GM12878 (cell line): ENCODE results near the gene SNF8. TPM values are rescaled to one million over a fixed set of nuclear protein-coding genes. Genes with fewer than 3 reads are reported as not detected.

Source experiments
- ATF7 ChIP-seq: fragments of 450-650 bp; IDR thresholded peaks from 2 replicates; pipeline ENCODE4 v1.6.1; 2016; ENCODE audit warnings: low read depth, mild to moderate bottlenecking
- BCL11A ChIP-seq: IDR thresholded peaks from 2 replicates; pipeline ENCODE4 v1.6.1; 2011; ENCODE audit warnings: low read depth, low read length
- BRCA1 ChIP-seq: IDR thresholded peaks from 2 replicates; pipeline ENCODE4 v1.6.1; 2011; ENCODE audit warnings: low read depth, low read length, improper control_type of control experiment
- ESRRA ChIP-seq: IDR thresholded peaks from 2 replicates; pipeline ENCODE4 v1.6.1; 2012; ENCODE audit warnings: mild to moderate bottlenecking, low read length, improper control_type of control experiment
- EZH2 ChIP-seq: IDR thresholded peaks from 2 replicates; pipeline ENCODE4 v1.6.1; 2012; ENCODE audit warnings: low read depth, mild to moderate bottlenecking, control low read depth, inconsistent platforms, low read length, borderline replicate concordance; ENCODE audit not compliant: control insufficient read depth
- GABPA ChIP-seq: IDR thresholded peaks from 2 replicates; pipeline ENCODE4 v1.6.1; 2014; ENCODE audit warnings: antibody characterized with exemption, low read depth, mild to moderate bottlenecking, inconsistent platforms
- GATAD2B ChIP-seq: fragments of 450-650 bp; conservative IDR thresholded peaks from 2 replicates; pipeline ENCODE4 v1.6.1; 2017; ENCODE audit warnings: low read depth, mild to moderate bottlenecking, moderate library complexity
- IKZF2 ChIP-seq, 2 experiments: fragments of 450-650 bp; IDR thresholded peaks; 2 replicates each; pipeline ENCODE4 v1.6.1; 2017; ENCODE audit warnings: mild to moderate bottlenecking in 2 of 2, moderate library complexity in 2 of 2
- KLF5 ChIP-seq: fragments of 450-650 bp; IDR thresholded peaks from 2 replicates; pipeline ENCODE4 v1.6.1; 2014; ENCODE audit warnings: mild to moderate bottlenecking; ENCODE audit not compliant: partially characterized antibody
- MTA2 ChIP-seq: fragments of 450-650 bp; IDR thresholded peaks from 2 replicates; pipeline ENCODE4 v1.6.1; 2016; ENCODE audit warnings: low read depth, mild to moderate bottlenecking, moderate library complexity
- MYC ChIP-seq: IDR thresholded peaks from 2 replicates; pipeline ENCODE4 v1.6.1; 2011; ENCODE audit warnings: mild to moderate bottlenecking, low read length, moderate library complexity, inconsistent platforms; ENCODE audit not compliant: insufficient read depth, insufficient replicate concordance, insufficient read length, severe bottlenecking
- NFXL1 ChIP-seq: fragments of 450-650 bp; IDR thresholded peaks from 2 replicates; pipeline ENCODE4 v1.6.1; 2017; ENCODE audit warnings: antibody characterized with exemption, mild to moderate bottlenecking, borderline replicate concordance
- PKNOX1 ChIP-seq: fragments of 450-650 bp; IDR thresholded peaks from 2 replicates; pipeline ENCODE4 v1.6.1; 2016; ENCODE audit warnings: mild to moderate bottlenecking
- POLR2A ChIP-seq: IDR thresholded peaks from 2 replicates; pipeline ENCODE4 v1.6.1; 2011; ENCODE audit warnings: low read depth, mild to moderate bottlenecking, low read length
- POLR2AphosphoS2 ChIP-seq: IDR thresholded peaks from 2 replicates; pipeline ENCODE4 v1.6.1; 2011; ENCODE audit warnings: low read depth, mild to moderate bottlenecking, low read length, improper control_type of control experiment, moderate library complexity
- RB1 ChIP-seq: fragments of 450-650 bp; formaldehyde crosslinking; IDR thresholded peaks from 2 replicates; pipeline ENCODE4 v1.6.1; 2017; ENCODE audit warnings: mild to moderate bottlenecking, borderline replicate concordance
- RBBP5 ChIP-seq: fragments of 200-600 bp; sonication (generic); conservative IDR thresholded peaks from 2 replicates; pipeline ENCODE4 v1.6.1; 2016
- SIX5 ChIP-seq: IDR thresholded peaks from 2 replicates; pipeline ENCODE4 v1.6.1; 2011; ENCODE audit warnings: mild to moderate bottlenecking, low read depth, low read length, moderate library complexity; ENCODE audit not compliant: severe bottlenecking
- SMAD1 ChIP-seq: fragments of 450-650 bp; IDR thresholded peaks from 2 replicates; pipeline ENCODE4 v1.6.1; 2018; ENCODE audit warnings: mild to moderate bottlenecking, low read depth; ENCODE audit not compliant: partially characterized antibody
- SP1 ChIP-seq: IDR thresholded peaks from one replicate; pipeline ENCODE4 v1.6.1; 2011; ENCODE audit warnings: low read depth, low read length
- STAT3 ChIP-seq: IDR thresholded peaks from 2 replicates; pipeline ENCODE4 v1.6.1; 2011; ENCODE audit warnings: low read depth, low read length, improper control_type of control experiment
- SUPT20H ChIP-seq: IDR thresholded peaks from 2 replicates; pipeline ENCODE4 v1.6.1; 2011; ENCODE audit warnings: low read depth, mild to moderate bottlenecking, low read length, moderate library complexity, borderline replicate concordance; ENCODE audit not compliant: control insufficient read depth
- TAF1 ChIP-seq: IDR thresholded peaks from 2 replicates; pipeline ENCODE4 v1.6.1; 2011; ENCODE audit warnings: mild to moderate bottlenecking, low read depth, low read length, borderline replicate concordance
- TCF12 ChIP-seq: IDR thresholded peaks from 2 replicates; pipeline ENCODE4 v1.6.1; 2011; ENCODE audit warnings: low read depth, mild to moderate bottlenecking, low read length
- ZNF622 ChIP-seq: fragments of 450-650 bp; IDR thresholded peaks from 2 replicates; pipeline ENCODE4 v1.6.1; 2017; ENCODE audit warnings: mild to moderate bottlenecking, inconsistent platforms
- polyA plus RNA-seq, 11 experiments: library from polyadenylated mRNA; depleted of rRNA in 4 of 11; unstranded in 6 of 11; stranded (reverse) in 5 of 11; fragments of >200 nt; fragmentation: Nextera tagmentation in 4 of 11; fragmentation: Illumina TruSeq in 1 of 11; extraction: Ambion mirVana in 4 of 11; extraction: Trizol in 1 of 11; gene quantifications; 1 replicate in 1 of 11; 2 replicates in 10 of 11; pipeline versions ENCODE4 v1.2.1 to v1.2.3, GENCODE V29; 2011 to 2016; ENCODE audit warnings: inconsistent platforms in 2 of 11, missing spikeins in 2 of 11, low read depth in 1 of 11
- total RNA-seq, 4 experiments: library from RNA; depleted of rRNA in 3 of 4; stranded (reverse); fragments of >200 nt in 3 of 4; fragmentation: Illumina TruSeq in 1 of 4; extraction: Trizol in 1 of 4; gene quantifications; 2 replicates each; pipeline versions ENCODE4 v1.2.1 to v1.2.3, GENCODE V29; 2013 to 2021
- TF ChIP-seq, protein P1 (sequence below): IDR thresholded peaks from 2 replicates; pipeline ENCODE4 v1.6.1; 2011; ENCODE audit warnings: mild to moderate bottlenecking, low read depth, low read length, moderate library complexity; ENCODE audit not compliant: insufficient replicate concordance
- TF ChIP-seq, protein P2 (sequence below): fragments of 450-650 bp; IDR thresholded peaks from 2 replicates; pipeline ENCODE4 v1.6.1; 2014; ENCODE audit warnings: mild to moderate bottlenecking

Gene SNF8
- total and polyA plus RNA-seq, 10 of the 15 experiments (the other 5 are each of a cell fraction or from before 2014, with no cell fraction given) = 6.1 to 228 (median 95.6) TPM

GRCh38 chr17:48915459-48916282 lies 29.0 kb downstream of the SNF8 start (continued):
- TF ChIP-seq NFXL1 (no peak), PKNOX1 (0 out of 2 replicates have a peak, but pooled peaks have one; percentile 8), SUPT20H (no peak), RBBP5 (no peak), ATF7 (peak; percentile 73), MTA2 (no peak), SMAD1 (no peak), BCL11A (peak; percentile 71), TAF1 (no peak), POLR2A (no peak), POLR2AphosphoS2 (no peak), MYC (no peak), SIX5 (no peak), STAT3 (no peak), KLF5 (no peak), ESRRA (no peak), TCF12 (peak; percentile 34; the same call in 1 of the 2 replicates), GABPA (no peak; the same call in none of the 2 replicates), GATAD2B (no peak; the same call in 1 of the 2 replicates), EZH2 (no peak), ZNF622 (no peak), RB1 (no peak), IKZF2 (IDR thresholded peaks at IDR 0.05) (peak; percentile 69 to 76), SP1 (peak; percentile 24), BRCA1 (no peak)
- TF ChIP-seq, protein P1, sequence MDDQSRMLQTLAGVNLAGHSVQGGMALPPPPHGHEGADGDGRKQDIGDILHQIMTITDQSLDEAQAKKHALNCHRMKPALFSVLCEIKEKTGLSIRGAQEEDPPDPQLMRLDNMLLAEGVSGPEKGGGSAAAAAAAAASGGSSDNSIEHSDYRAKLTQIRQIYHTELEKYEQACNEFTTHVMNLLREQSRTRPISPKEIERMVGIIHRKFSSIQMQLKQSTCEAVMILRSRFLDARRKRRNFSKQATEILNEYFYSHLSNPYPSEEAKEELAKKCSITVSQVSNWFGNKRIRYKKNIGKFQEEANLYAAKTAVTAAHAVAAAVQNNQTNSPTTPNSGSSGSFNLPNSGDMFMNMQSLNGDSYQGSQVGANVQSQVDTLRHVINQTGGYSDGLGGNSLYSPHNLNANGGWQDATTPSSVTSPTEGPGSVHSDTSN = no peak
- TF ChIP-seq, protein P2, sequence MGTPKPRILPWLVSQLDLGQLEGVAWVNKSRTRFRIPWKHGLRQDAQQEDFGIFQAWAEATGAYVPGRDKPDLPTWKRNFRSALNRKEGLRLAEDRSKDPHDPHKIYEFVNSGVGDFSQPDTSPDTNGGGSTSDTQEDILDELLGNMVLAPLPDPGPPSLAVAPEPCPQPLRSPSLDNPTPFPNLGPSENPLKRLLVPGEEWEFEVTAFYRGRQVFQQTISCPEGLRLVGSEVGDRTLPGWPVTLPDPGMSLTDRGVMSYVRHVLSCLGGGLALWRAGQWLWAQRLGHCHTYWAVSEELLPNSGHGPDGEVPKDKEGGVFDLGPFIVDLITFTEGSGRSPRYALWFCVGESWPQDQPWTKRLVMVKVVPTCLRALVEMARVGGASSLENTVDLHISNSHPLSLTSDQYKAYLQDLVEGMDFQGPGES = no peak
